Body of pancreas (tissue), 4 donors: ENCODE data around the gene PUSL1.

ENCODE experiments used
- POLR2A ChIP-seq, 3 donors: fragments of 450-650 bp; IDR thresholded peaks; one replicate each; pipeline ENCODE4 v1.6.1; 2016; ENCODE audit warnings: antibody characterized with exemption in 3 of 3, mild to moderate bottlenecking in 2 of 3
- TF ChIP-seq, protein P1 (sequence below), 7 experiments: fragments of 450-650 bp in 4 of 7; fragments of 200-600 bp in 3 of 7; sonication (generic) in 3 of 7; IDR thresholded peaks; one replicate each; pipeline ENCODE4 v1.5.1; 2016 to 2019; ENCODE audit warnings: antibody characterized with exemption in 7 of 7

DNA sequence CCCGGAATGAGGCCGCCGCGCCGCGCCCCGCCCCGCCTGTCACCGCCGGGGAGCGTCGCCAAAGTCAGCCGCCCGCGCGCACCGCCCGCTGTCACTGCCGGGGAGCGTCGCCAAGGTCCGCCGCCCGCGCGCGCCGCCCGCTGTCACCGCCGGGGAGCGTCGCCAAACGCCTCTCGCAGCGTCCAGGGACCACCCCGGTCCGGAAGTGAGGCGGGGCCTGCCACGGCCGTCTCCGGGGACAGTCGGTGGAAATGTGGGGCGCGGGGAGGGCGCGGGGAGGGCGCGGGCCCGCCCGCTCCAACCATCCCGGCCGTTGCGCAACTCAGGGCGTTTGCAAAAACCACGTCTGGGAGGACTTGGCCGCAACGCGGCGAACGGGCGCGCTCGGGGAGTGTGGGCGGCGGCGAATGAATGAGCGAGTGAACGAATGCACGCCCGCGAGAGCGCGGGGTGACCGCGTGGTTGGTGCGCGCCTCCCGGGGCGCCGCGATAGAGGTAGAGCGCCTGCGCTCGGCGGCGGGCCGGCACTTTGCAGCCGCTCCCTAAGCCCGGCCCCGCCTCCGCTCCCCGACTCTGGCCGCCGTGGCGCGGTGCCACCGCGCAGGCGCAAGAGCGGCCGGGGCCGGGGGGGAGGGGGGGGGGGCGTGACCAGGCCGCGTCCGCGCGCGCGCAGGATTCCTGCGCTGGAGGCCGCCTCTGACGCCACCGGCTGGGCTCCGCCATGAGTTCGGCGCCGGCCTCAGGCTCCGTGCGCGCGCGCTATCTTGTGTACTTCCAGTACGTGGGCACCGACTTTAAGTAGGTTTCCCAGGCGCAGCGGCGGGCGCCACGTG lies at the start of gene PUSL1, which contains the start of gene ACAP3:
- TF ChIP-seq, protein P1, sequence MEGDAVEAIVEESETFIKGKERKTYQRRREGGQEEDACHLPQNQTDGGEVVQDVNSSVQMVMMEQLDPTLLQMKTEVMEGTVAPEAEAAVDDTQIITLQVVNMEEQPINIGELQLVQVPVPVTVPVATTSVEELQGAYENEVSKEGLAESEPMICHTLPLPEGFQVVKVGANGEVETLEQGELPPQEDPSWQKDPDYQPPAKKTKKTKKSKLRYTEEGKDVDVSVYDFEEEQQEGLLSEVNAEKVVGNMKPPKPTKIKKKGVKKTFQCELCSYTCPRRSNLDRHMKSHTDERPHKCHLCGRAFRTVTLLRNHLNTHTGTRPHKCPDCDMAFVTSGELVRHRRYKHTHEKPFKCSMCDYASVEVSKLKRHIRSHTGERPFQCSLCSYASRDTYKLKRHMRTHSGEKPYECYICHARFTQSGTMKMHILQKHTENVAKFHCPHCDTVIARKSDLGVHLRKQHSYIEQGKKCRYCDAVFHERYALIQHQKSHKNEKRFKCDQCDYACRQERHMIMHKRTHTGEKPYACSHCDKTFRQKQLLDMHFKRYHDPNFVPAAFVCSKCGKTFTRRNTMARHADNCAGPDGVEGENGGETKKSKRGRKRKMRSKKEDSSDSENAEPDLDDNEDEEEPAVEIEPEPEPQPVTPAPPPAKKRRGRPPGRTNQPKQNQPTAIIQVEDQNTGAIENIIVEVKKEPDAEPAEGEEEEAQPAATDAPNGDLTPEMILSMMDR (IDR thresholded peaks at IDR 0.05) = peak in 4 of 7 experiments; percentile 20 to 38 (median 30)
- TF ChIP-seq POLR2A (IDR thresholded peaks at IDR 0.05) = peak in 2 of 3 donors; percentile 35
